GM19452 (cell line): ENCODE measurements around the gene ACAD10.
A peak's percentile ranks its signal among the peaks of the same experiment; 100 is the strongest.
"Not testable (repeated sequence)": the region's sequence is repeated elsewhere in the genome, so short reads cannot be mapped to it uniquely, and the experiment has no call there.

ENCODE experiments used
- ATAC-seq: cut with Tn5 transposase; IDR thresholded peaks from one replicate; pipeline ENCODE4 v1.9.1; 2021; ENCODE audit not compliant: unreplicated experiment

ACAD10 gene

DNA sequence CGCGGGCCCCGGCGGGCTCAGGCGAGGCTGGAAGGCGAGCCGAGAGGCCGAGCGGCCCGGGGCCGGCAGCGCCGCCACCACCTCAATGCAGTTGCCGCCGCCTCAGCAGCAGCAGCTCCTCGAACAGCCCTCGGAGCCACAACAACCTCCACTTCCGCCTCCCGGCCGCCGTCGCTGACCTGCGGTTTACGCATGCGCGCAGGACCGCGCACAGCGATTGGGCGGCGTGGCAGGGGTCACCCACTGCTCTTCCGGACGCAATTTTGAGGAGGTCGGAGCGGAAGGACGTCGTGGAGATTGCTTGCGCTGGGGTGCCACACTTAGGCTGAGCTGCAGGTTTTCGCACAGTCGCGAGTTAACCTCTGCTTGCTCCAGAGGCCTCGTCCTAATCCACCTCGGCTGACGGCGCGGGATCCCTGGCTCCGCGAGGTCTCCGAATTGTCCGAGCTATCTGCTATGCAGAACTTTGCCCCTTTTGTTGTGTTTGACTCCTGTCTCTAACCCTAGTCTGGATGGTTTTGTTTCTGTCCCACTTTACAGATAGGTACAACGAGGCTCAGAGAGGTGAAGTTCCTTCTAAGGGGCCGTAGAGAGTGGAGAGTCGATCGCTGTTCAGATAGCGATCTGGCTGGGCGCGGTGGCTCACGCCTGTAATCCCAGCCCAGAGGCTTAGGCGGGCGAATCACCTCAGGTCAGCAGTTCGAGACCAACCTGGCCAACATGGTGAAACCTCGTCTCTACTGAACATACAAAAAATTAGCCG lies at the start of gene ACAD10, which contains the start of gene BRAP:
Gene ACAD10 (plus strand): TSS at position 243 of the 763 bp plus-strand sequence. CDS start 6,657 bp downstream, outside the sequence.
Gene BRAP (minus strand): TSS at position 146 of the 763 bp plus-strand sequence. CDS start 164 bp downstream, outside the sequence.
- peak; percentile 89 for ATAC-seq

GRCh38 chr12:111636209-111636945 lies 49.5 kb upstream of the ACAD10 start:
- ATAC-seq: no peak

DNA sequence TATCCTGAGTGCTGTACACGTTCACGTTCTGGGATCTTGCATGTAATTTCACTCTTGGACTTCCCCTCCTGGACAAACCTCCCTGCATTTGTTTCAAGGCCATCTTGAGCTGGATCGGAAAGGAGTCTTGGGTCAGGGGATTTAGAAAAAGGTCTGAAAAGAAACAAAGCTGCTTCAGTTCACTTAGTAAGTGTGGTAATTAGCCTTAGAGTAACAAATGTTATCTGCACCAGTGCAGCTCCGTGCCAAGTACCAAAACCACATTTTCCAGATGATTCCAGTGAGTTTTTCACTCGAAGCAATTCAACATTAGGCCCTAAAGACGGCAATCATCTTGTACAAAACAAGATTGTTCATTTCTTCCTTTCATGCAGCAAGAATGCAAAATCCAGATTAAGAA lies 47.3 kb upstream of the ACAD10 start:
- no peak for ATAC-seq

- ATAC-seq: no peak
These were observed 45.3 kb upstream of the ACAD10 start for GRCh38 chr12:111640506-111640905.

DNA sequence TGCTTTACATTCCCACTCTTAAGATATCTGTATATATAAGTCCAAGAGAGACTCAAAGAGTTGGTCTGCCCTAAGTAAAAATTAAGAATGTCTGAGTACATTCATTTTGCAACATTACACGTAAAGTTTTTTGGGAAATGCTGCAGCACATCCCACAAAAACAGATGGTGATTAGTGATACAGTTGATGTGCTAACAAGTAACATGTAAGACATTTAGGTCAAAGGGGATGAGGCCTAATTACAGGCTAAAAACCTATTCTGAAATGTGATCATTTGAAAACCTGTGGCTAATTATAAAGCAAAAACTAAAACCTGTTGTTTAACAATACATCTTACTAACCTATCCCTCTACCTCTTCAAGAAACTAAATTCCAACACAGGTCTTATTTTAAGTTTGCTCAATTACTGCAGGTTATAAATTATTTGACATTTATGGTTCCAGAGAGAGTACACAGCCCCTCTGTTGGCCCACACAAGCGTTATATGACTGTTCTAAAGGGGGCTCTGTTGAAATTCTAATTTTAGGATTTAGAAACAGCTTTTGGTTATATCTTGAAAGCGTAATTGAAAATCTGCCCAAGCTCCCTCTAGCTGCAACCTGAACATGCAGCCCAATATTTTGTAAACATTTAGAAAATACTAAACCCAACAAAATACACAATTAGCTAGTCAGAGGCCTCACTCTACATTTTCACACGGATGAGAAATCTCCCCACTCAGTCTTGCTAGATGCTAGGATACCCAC lies 43.0 kb upstream of the ACAD10 start:
- ATAC-seq: no peak

DNA sequence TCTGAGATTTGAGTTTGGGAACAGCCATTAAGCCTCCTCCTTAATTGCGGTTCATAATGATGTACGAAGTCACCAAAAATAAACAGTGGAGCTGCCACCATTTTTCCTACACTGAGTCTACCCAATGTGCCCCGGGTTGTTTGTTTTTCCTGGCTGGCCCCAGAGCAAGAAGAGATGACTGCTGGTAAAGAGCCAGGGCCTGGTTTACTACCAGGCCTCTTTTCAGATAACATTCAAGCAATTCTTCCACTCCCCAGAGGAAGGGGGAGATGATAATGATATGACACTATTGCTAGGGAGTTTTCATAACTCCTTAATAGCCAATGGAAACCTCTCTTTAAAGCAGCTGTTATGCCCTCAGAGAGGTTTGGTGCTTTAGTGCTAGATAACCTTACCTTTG lies 42.4 kb upstream of the ACAD10 start:
- ATAC-seq: no peak

- no peak for ATAC-seq
These were observed 40.4 kb upstream of the ACAD10 start for GRCh38 chr12:111645433-111645832.

- ATAC-seq: no peak
These were observed 34.9 kb upstream of the ACAD10 start for GRCh38 chr12:111650912-111651311.

GRCh38 chr12:111652530-111652929 lies 33.3 kb upstream of the ACAD10 start:
- not testable (repeated sequence) for ATAC-seq

DNA sequence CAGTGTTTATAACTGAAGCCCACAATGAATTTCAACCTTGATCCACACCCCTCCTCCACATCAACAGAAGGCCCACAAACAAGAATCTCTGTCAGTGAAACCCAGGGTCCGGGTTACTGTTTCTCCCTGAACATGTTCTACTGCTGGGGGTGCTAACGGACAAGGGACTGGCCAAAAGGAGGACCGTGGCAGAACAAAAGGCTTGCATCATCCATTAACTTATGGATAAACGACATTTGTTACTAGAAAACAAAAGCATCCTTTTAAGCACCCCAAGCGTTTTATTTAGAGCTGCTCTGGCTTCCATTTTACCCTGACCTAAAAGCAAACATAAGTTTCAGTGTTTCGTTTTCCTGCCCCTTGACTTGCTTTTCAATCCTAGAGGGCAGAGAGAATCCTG lies 32.3 kb upstream of the ACAD10 start:
- ATAC-seq: no peak

DNA sequence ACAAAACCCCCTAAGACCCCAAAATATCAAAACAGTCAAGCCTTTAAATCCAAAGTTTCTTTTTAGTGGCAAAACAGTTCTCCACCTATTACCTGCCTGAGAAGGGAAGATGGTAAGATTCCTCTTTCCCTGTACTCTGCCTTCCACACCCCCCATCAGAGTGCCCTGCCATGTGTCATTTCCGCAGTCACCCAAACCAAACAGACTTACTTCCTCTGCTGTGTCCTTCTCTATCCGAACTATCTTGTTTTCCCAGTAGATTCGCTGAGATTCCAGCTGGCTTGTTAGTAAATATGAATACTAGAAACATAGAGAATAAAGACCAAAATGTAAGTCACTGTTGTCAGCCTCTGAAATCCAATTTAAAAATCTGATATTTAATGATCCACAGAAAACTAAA lies 30.5 kb upstream of the ACAD10 start:
- ATAC-seq: no peak

DNA sequence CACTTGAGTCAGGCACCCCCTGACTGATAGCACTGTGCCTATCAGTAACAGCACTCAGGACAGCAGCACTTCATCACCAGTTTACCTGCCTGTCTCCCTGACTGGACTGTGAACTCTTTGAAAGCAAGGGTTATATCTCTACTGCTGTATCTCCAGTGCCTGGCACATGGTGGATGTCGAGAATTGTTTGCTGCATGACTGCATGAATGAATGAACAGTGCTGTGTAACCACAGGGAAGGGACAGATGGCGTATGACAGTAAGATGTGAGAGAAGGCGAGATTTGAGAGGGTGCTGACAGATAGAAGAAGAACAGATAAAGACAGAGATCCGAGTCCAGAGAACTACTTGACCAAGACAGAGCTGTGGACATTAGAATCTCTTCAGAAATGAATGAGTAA lies 29.8 kb upstream of the ACAD10 start:
- ATAC-seq: no peak

- ATAC-seq: no peak
These were observed 21.4 kb upstream of the ACAD10 start for GRCh38 chr12:111664499-111664898.

- ATAC-seq: no peak
These were observed 20.6 kb upstream of the ACAD10 start for GRCh38 chr12:111664961-111665865.

DNA sequence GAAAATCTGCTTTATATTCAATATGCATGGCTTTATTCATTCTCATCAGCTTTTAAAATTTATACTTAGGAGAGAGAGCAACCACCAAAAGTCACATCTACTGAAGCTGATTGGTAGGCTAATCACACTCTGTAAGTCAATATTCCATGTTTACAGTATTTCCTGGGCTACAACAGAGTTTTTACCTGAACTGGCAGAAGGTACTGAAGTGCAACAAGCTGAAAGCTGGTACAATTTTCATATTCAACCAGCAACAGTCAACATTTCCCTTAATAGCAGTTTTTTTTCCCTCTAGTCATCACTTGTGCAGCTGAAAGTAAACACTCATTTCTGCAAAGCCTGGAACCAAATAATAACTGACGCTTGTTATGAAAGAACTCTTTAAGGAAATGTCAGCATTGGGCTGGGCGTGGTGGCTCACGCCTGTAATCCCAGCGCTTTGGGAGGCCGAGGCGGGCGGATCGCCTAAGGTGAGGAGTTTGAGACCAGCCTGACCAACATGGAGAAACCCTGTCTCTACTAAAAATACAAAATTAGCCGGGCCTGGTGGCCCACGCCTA lies 13.0 kb upstream of the ACAD10 start:
- no peak for ATAC-seq

DNA sequence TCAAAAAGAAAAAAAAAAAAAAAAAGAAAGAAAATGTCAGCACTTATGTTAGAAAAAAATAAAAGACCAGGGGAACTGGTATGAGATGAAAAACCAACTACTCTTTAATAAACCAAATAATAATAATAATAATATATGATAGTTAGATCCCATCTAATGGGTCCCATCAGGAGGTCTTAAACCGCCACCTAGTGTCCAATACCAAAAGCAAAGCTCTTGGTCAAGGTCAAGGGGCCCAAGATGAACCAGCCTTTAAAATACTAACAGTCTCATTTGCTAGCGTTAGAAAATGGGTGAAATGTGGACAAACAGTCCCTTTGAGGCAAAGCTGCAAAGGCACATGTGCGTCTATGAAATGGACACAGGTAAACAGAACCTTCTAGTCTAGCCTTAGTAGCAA lies 12.3 kb upstream of the ACAD10 start:
- no peak for ATAC-seq

DNA sequence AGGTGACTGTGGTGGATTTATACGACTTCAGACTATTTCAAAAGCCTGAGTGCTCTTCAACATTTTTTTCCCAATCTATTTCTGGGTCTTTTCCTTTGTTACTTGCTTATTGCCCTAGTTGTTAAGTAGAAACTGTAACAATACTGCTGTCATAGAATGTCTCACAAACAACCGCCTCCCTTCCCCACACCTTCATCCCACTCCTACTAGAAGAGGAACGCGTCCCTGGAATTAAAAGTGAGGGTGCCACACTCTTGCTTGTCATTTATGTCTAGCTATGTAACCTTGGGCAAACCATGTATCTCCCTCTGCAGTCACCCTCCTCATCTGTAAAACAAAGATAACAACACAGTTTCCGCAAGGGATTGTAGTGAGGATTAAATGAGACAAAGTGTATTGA lies 8.7 kb upstream of the ACAD10 start:
- ATAC-seq: no peak

GRCh38 chr12:111684485-111685198 lies 1.2 kb upstream of the ACAD10 start:
- ATAC-seq: not testable (repeated sequence)

DNA sequence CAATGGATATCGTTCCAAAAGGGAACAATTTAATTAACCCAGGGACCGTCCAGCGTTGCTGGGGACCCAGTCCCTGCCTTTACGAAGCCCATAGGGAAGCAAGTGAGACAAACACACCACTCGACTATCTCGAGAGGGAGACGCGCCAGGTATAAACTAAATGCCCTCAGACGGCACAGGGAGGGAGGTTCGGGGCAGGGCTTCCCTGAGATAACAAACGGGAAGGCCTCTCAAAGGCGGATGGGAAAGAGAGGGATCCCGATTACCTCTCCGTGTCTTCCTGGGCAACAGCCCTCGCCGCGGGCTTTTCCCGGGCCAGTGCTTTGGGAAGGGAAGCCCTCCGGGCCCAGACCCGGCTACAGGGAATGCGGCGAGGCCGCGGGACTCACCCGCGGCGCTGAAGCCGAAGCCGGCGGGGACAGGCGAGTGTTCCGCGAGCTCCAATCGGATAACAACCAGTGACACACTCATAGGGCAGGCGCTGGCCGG lies 487 bp upstream of the ACAD10 start:
- ATAC-seq: peak; percentile 12
